SW480 (cell line): ENCODE measurements around the gene FHIT.
"Not testable (repeated sequence)": the region's sequence is repeated elsewhere in the genome, so short reads cannot be mapped to it uniquely, and the experiment has no call there.

Experiments used
- DNase-seq: peaks from one replicate; pipeline ENCODE4 v3.0.0-alpha.2; 2016; ENCODE audit warnings: low spot score

Gene FHIT

DNA sequence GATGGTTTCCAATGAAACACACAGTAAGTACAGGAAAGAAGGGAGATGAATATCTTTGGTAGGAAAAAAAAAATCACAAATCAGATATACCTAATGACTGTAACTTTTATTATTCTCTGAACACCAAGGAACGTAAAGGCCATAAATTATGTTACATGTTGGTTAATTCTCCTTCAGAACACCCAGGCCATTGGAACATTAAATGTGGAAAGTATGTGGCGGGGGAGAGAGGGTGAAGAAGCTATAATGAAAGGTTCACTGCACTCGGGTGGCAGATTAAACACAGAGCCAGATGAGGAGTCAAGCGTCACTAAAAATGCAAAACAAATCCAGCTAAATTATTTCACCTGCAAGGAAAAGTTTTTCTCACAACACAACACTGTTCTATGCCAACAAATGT lies 193.8 kb downstream of the FHIT start:
- DNase-seq: no peak

DNA sequence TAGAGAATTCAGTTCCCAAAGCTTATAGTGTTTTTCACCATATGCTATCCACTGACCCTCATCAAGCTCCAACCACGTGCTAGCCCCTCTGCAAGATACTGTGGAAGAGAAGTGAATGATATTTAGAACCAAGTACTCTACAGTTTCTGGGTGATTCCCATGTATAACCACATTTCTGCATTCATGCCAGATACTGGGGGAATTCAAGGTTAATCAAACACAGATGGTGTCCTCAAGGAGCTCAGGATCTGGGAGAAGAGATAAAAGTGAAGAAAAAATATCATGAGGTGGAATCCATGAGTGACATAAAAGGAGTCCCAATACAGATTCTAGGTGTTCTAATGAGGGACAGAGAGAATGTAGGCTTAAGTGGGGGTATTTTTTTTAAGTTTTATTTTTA lies 195.8 kb downstream of the FHIT start:
- DNase-seq: no peak

DNA sequence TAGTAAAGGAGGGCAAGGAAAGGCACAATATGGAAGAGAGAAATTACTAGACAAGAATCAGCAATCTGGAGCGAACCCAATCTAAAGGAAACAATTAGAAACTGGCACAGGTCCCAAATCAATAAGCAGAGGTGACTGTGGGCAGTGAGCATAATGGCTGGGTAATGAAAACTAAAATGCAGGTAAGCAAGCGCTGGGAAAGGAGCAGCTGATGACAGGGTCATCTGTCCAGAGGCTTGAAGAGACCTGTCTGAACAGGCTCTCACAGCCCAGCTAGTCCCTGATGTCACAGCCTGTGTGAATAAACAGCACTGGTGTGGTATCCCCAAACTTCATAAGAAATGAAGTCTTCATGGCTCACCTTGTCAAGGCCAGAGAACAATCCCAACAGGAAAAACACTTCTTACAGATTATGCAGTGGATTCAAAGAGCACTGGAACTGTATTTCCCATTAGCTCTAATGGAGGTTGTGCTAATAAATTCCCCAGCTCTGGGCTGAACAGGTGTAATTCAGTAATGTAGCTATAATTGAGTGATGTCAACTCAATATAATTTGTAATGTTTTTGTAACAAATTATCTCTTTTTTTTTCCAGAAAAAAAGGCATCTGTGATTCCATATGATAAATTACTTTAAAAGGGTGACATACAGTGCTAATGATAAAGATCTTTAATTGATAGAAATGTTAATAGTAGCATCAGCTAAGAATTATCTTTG lies 197.3 kb downstream of the FHIT start:
- no peak for DNase-seq

DNA sequence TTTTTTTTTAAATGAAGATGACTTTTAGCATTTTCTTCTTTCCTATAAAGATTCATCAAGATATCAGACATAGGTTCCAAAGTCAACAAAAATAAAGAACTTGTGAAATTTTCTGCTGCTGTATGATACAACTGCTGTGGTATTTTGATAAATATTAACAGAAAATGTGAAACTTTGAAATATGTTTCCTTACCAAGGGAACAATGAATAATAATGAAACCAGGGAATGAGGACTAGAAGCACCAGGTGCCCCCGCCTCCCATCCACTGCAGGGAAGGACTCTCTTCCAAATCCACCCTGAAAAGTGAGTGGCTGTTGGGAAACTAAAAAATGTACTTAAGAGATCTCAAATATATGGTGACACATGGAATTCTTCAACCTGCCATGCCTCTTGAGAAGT lies 198.4 kb downstream of the FHIT start:
- no peak for DNase-seq

DNA sequence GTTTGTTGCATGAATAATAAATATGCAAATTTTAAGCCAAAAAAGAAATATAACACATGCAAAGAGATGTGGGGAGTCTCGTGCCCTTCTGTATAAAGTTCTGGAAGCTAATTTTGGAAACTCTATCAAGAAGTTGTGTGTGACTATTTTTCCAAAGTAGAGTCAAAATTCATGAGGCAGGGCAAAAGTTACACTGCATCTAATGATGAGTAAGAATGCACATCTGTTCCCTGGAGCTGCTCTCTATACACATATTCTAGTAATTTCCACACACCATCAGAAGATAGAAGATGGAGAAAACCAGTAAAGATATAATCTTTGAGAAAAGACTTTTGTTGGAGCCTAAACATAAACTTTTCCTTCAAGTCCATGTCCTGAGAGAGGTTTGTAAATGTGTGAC lies 199.6 kb downstream of the FHIT start:
- DNase-seq: no peak

DNA sequence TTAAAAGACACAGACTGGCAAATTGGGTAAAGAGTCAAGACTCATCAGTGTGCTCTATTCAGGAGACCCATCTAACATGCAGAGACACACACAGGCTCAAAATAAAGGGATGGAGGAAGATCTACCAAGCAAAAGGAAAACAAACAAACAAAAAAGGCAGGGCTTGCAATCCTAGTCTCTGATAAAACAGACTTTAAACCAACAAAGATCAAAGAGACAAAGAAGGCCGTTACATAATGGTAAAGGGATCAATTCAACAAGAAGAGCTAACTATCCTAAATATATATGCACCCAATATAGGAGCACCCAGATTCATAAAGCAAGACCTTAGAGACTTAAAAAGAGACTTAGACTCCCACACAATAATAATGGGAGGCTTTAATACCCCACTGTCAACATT lies 206.1 kb downstream of the FHIT start:
- DNase-seq: not testable (repeated sequence)

DNA sequence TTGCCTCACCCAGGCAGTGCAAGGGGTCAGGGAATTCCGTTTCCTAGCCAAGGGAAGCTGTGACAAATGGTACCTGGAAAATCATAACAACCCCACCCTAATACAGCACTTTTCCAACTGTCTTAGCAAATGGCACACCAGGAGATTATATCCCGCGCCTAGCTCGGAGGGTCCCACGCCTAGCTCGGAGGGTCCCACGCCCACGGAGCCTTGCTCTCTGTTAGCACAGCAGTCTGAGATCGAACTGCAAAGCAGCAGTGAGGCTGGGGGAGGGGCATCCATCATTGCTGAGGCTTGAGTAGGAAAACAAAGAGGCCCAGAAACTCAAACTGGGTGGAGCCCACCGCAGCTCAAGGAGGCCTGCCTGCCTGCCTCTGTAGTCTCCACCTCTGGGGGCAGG lies 208.1 kb downstream of the FHIT start:
- no peak for DNase-seq

DNA sequence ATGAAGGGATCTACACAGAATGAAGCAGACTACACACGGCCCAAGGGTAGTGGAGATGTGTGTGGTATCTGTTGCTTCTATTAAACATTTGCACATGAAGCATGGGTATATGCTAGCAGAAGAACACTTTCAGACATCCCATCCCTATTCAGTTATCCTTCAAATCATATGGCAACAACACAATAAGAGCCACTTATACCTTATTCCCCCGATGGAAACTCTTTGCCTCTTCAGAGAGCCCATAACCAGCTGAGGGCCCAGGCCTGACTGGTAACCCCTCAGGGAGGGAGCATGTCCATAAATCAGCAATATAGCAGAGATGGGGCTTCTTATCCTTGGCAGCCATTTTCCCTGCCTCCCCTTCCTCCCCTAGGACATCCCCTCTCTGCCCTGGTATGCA lies 210.6 kb downstream of the FHIT start:
- DNase-seq: no peak

DNA sequence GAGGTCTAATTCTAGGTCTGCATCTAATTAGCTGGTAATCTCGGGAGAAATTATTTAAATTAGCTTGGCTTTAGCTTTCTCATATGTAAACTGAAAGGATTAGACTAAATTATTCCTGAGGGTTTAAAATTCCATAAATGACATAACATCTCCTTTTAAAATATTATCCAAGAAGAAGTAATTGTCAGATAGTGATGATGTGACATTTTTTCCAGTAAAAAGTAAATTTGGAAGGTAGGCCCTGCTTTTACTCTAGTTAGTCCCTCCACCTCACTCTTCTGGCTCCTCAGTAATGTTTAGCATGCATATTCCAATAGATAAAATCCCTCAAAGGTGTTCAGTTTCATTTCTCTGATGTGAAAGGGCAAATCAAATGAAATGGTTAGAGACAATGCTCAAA lies 215.7 kb downstream of the FHIT start:
- no peak for DNase-seq

DNA sequence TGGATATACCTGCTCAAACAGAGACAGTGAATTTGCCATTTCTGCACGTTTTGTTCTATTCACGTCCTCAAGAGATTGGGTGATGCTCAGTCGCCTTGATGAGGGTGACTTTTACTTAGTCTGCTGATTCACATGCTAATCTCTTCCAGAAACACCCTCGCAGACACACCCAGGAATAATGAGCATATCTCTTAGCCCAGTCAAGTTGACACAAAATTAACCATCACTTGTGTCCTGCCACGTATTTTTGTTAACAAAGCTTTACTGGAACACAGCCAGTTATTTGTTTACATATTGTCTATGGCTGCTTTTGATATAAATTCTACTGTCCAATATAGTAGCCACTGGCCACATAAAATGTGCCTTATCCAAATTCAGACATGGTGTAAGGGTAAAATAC lies 218.3 kb downstream of the FHIT start:
- no peak for DNase-seq

DNA sequence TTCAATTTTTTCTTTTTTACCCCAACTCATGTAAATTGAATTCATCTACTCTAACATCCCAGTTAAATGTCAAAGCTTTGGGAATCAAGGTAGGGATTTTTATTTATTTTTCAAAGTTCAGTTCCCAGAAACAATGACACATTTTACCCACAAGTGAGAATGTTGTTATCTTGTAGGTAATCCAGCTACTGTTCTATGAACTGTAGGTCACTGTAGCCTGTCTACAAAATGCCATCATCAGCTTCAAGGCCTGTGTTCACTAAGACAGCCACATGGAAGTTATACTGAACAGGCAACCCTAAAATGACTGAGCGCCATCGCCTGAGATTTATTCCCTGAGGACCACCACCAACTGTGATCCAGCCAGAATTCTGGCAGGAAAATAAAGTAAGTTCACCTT lies 219.7 kb downstream of the FHIT start:
- no peak for DNase-seq

DNA sequence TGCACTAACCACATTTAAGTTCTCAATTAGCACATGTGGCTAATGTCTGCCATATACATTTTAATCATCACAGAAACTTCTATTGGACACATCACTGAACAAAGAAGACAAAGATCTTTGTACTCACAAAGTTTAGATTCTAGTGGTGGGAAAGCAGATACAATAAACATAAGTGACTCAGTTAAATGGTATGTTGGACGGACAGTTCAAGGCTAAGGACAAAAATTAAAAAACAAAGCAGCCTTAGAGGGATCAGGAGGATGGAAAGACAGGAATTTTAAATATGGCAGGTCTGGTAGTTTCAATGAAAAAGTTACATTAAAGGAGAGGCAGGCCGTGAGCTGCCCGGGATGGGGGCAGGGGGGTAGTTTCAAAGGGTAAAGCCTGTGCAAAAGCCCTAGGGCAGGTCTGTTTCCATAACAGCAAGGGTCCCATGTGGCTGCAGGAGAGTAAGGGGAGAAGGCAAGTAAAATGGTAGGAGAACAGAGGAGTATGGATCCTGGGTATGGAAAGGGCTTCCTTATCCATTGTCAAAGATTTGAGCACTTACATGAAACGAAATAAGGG lies 220.7 kb downstream of the FHIT start:
- peak; percentile 89 for DNase-seq

DNA sequence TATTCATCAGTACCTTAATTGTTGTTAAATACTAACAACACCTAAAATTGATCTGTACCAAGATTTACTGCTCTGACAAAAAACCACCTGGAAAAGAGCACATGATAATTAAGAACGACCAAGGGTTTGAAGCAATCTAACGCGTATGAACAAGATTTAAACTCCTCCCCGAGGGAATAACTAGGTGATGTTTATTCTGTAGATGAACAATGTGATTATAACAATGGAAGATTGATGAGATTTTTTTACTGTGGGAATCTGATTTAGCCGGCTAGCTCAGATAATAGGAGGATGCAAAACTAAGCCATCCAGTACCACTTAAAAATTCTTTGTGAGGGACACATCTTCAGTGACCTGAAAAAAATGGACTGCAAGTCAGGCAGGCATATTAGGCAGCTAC lies 222.1 kb downstream of the FHIT start:
- no peak for DNase-seq

DNA sequence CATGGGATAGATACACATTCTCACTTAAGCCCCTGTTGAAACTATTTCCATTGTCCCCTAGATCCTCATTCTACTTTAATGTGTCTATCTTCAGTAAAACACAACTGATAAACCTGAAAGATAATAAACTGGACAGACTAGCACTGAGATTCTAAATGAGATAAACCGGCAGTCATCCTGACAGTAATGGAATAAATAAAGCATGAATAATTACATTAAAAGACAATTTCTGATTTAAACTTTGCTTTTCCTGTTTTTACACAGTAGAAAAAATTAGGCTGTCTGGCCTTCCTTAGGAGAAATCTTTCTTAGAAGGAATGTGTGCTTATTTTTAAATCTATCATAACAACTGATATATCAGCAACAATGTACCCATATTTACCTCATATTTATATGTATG lies 232.4 kb downstream of the FHIT start:
- DNase-seq: no peak

DNA sequence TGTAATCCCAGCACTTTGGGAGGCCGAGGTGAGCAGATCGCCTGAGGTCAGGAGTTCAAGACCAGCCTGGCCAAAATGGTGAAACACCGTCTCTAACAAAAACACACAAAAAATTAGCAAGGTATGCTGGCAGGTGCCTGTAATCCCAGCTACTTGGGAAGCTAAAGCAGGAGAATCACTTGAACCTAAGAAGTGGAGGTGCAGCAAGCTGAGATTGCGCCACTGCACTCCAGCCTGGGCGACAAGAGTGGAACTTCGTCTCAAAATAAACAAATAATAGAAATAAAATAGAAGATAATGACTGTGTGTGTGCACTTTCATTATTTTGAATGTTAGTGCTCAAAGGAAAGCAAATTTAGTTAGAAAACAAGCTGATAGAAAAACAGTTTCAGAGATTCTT lies 234.2 kb downstream of the FHIT start:
- DNase-seq: not testable (repeated sequence)

DNA sequence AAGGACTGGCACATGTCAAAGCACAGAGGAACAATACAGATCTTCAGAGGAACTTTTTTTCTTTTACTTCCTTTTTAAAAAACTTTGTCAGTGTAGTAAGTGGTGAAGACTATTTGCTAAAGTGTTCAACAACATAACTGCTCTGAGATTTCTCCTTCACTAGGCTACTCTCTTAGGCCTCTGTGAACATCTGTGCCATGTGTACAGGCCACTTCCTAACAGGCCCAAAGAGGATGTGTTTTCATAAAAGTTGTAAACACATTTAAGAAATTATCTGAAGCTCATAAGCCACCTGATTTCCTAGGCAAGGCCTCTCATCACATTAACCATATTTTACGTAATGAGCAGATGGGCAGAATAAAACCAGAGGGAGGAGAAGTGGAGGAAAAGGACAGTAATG lies 235.4 kb downstream of the FHIT start:
- no peak for DNase-seq

DNA sequence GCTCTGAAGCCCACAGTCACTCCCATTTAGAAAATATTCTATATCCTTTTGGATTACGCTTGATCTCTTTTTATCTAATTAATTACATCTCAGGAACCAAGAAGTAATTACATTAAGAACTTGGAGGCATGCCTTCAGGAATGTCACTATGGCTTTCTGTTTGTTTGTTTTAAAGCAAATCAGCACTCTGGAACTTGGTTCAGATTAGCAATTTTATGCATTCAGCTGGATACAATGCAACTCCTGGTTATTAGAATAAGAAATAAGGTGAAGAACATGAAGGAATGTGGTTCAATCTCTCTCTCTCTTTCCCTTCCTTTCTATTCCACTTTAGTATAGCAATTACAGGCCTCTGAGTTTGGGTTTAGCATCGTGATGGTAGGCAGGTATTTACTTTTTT lies 235.8 kb downstream of the FHIT start:
- DNase-seq: no peak

DNA sequence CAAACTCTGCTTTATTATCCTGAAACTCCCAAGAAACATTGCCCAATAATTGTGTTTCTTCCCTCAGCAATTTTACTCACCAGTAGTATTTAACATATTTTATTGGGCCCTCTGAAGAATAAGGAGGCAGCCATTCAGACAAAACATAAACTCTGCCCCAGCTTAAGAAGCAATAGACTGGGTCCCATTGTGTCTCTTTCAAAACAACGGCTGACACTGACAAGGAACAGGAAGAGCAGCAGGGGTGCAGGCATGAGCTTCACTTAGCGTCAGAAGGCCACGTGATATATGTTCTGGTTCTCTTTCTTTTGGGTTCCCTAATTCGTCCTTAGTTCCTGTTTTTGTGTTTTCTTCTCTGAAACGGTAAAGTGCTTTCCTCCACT lies 242.3 kb downstream of the FHIT start:
- no peak for DNase-seq

DNA sequence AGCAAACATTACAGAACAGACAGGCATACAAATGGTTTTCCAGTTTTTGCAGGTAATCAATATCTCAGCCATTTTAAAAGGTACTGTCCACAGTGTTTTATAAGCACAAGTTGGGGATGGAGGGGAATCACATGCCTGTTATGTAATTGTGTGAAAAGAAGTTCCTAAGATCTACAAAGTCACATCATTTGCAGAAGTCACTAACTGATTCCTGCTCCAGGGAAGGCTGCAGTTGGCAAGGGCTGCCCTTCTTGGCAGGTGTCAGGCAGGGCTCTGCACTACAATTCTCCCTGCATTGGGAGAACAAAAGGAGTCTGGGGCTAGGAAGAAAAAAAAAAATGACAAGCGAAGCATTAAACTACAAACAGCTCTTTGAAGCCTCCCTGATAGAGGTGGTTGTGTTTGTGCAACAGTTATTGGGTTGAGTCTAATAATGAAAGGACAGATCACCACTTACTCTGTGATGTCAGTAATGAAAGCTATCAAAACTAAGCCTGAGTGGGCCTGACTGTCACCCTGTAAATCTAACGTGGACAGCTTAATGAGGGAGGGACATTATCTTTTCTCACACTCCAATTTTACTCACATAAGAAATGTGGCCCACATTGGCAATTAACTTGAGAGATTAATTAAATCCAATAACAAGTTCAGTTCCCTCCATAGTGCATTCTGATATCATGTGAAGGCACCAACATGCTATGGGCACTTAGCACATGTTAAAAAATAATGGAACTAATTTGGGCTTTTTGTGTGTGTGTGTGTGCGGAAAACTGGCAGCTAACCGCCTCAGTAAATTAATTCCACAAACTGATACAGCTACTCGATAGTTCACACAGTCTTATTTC lies 242.9 kb downstream of the FHIT start:
- DNase-seq: no peak

DNA sequence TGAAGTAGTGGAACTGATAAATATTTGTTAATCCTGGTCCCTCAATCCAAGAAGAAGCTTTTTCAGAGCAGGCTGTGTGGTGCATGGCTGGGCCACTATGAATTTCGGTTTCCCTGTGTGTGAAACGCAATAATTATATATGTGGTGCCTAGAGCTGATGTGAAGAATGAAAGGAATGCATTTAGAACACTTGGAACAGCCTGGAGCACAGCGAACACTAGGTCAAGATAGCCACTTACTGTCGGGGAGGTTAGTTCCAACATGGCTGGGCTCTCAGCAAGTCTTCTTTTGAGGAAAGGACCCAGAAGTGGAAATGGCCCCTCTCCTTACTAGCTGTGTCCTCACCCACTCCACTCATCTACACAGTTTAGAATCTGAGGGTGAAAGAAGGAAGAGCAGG lies 245.7 kb downstream of the FHIT start:
- no peak for DNase-seq

DNA sequence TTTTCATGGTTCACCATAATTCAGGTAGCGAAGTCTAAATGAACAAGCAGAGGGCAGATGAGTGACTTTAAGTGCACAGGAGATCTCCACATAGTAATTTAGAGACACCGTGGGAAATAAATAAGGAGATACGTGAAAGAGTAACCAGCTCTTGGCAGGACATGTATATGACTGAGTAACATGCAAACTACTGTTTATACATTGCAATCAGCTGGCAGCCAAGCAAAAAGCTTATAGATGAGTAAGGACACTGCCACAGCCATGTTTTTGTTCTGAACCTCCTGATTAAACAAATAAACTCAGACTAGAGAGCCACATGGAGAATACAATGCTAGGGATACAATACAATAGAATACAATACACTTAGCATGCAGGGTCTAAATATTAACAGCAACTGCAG lies 252.4 kb downstream of the FHIT start:
- DNase-seq: no peak

DNA sequence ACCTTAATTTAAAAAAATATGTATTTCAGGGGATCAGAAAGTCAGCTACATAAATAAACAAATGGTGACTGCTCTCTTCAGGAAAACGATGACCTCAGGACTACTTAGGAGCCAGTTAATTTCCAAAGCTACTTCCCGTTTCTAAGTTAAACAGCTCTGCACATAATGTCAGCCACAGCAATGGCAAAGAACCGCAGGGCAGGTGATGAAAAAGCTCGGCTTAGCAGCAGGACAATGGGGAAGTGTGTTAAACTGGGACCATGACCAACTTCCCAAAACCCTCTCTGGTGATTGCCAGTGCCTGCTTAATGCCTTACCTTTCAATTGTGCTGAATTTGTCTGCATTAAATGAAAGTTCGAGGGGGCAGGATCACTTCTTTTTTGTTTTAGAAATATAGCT lies 258.9 kb downstream of the FHIT start:
- peak; percentile 5 for DNase-seq

DNA sequence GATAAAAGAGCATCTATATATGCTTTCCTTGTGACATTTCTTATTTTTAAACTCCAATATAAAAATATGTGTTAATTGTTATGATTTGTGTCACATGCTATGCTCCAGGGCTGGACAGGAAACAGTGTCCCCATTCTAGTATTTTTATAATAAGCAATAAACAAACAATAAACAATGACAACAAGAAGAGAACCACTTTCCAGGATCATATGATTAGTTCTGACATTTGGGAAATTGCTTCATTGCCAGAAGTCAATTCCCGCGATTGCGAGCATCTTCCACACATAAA lies 260.9 kb downstream of the FHIT start:
- DNase-seq: no peak
